Measurements from ENCODE around the gene THAP11. TPM values are rescaled to one million over a fixed set of nuclear protein-coding genes. Genes with fewer than 3 reads are reported as not detected.

The THAP11 gene
- total and polyA plus RNA-seq, 2 of the 4 experiments (the other 2 are of a cell fraction), result 13.3 to 14.5 TPM

DNA sequence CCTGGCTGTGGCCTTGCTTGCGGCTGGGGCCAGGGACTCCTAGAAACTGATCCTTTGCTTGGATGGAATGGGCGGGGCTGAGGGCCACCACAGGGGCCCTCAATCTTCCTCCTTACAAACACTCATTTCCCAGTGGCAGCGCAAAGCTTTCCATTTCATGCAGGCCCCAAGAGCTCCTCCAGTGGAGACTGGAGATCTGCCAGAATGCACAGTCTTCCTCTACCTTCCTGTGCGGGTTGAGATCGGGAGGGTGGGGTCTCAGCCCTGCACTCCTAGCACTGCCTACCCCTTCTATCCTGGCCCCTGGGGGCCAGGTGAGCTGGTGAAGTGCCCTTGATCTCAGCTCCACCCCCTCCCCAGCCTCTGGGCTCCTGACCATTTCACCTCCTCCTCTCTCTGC, 44.3 kb downstream of the THAP11 start:
- H3K56ac ChIP-seq (ENCODE audit: extremely low read depth, insufficient read depth, low read length), result no peak overlapping the region
- no peak for ATAC-seq (ENCODE audit: low read depth)
- dilution Hi-C loops (cut with HindIII; ENCODE audit: low sequenced_read_pairs, unreplicated experiment), result no loop called here
- H2BK5ac ChIP-seq (ENCODE audit: low read depth, low read length, poor library complexity, severe bottlenecking), result no peak overlapping the region
- H2BK15ac ChIP-seq (ENCODE audit: low read depth, low read length), result no peak overlapping the region
- in situ Hi-C loops (cut with MboI; ENCODE audit: low sequenced_read_pairs), result no loop called here
- no peaks in the 10 kb centered on the region for H3K9me3 ChIP-seq (ENCODE audit: control insufficient read depth, insufficient read depth, low read length)
- intact Hi-C loops (cut with micrococcal nuclease), result no loop called here
- H3K27me3 ChIP-seq (ENCODE audit: control insufficient read depth, insufficient read depth, low read length), result no peaks in the 10 kb centered on the region
- no peak overlapping the region for H2AK5ac ChIP-seq (ENCODE audit: low read depth, low read length)
- H4K8ac ChIP-seq (ENCODE audit: low read depth in 2 of 2, low read length in 2 of 2), result no peak overlapping the region
- ChIA-PET POLR2A (ENCODE audit: unreplicated experiment) (no interaction called here), CTCF (no interaction called here)
- no peak overlapping the region for H3K4me2 ChIP-seq (ENCODE audit: low read depth, low read length)
- peaks cover 32% of the 10 kb centered on the region for H4K20me1 ChIP-seq (ENCODE audit: insufficient read depth, low read length)
- H3K27ac ChIP-seq (ENCODE audit: insufficient read depth, low read length), result no peak overlapping the region
- H2AFZ ChIP-seq (replicated peaks; ENCODE audit: low read length, poor library complexity), result no peak overlapping the region
- no peak overlapping the region for H3K9ac ChIP-seq (ENCODE audit: low read depth, low read length)
- H3K18ac ChIP-seq (ENCODE audit: low read depth, low read length), result no peak overlapping the region
- H4K5ac ChIP-seq (ENCODE audit: low read depth, low read length), result no peak overlapping the region
- no peak overlapping the region for H3K4ac ChIP-seq (ENCODE audit: low read depth, low read length)
- DNase-seq, result no peak
- H3K23ac ChIP-seq (ENCODE audit: low read depth, low read length), result no peak overlapping the region
- H3K4me1 ChIP-seq (ENCODE audit: control insufficient read depth, insufficient read depth, low read length), result peaks cover 4% of the 10 kb centered on the region; the same call in 1 of the 2 replicates
- H4K91ac ChIP-seq (ENCODE audit: insufficient read depth, low read depth, low read length), result no peak overlapping the region
- no peak overlapping the region for H3K4me3 ChIP-seq (ENCODE audit: insufficient read depth, low read depth, low read length)
- no peak overlapping the region for H3K14ac ChIP-seq (replicated peaks; ENCODE audit: low read depth, low read length)
- no peak overlapping the region for H2BK20ac ChIP-seq (ENCODE audit: low read depth, low read length)
- peaks cover 29% of the 10 kb centered on the region for H3K36me3 ChIP-seq (ENCODE audit: control insufficient read depth, insufficient read depth, low read length)
- WGBS, 2 experiments (ENCODE audit: extremely low coverage in 2 of 2, insufficient read length in 1 of 2), result no CpG with 5 or more reads among the region's 5 CpGs
- no TSS peak for BruUV-seq (replicated peaks)
- no peak for TF ChIP-seq POLR2A (IDR thresholded peaks at IDR 0.05; ENCODE audit: low read depth, low read length)
- no peak for TF ChIP-seq CHD1 (IDR thresholded peaks at IDR 0.05; ENCODE audit: low read depth, low read length)
- H2BK120ac ChIP-seq (ENCODE audit: low read depth, low read length), result no peak overlapping the region
- H2AK9ac ChIP-seq (replicated peaks; ENCODE audit: low read depth, low read length, poor library complexity), result no peak overlapping the region
- H3K79me1 ChIP-seq (ENCODE audit: low read depth in 1 of 2, low read length in 2 of 2), result peaks cover 0 to 5% of the 10 kb centered on the region in 2 experiments; a peak in 2 of 4 replicates
- H3K9me1 ChIP-seq (ENCODE audit: insufficient read depth, low read length), result no peaks in the 10 kb centered on the region
